Measurements from ENCODE around the gene NIPA2. TPM values are rescaled to one million over a fixed set of nuclear protein-coding genes. Genes with fewer than 3 reads are reported as not detected.

The NIPA2 gene
- polyA plus RNA-seq, 2 of the 4 experiments (the other 2 are of a cell fraction), result 120 to 153 TPM

GRCh38 chr15:22870865-22871264, 32.4 kb downstream of the NIPA2 start (continued):
- no peak for TF ChIP-seq HDAC2 (IDR thresholded peaks at IDR 0.05)

DNA sequence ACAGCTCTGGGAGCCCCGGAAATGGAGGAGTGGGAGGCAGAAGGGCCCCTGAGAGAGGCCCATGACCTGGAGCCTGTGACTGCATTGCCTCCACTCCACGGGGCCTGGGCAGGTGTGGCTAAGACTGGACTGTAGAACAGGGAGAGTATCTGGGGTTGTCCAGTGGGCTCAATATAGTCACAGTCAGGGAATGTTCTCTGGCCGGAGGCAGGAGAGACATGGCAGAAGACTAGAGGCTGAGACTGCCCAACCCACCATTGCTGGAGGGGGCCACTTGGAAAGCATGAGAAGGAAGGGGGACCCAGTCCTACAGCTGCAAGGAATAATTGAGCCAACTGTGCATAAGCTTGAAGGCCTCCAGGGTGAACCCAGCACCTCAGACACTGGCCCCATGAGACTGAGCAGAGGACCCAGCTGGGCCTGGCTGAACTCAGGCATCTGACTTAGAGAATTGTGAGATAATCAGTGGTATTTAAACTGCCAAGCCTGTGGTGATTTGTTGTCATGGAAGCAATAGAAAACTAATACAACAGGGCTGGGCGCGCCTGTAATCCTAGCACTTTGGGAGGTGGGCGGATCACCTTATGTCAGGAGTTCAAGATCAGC, 33.1 kb downstream of the NIPA2 start:
- peak; percentile 7 to 39; a peak in 4 of 6 replicates for ATAC-seq
- no peak for TF ChIP-seq ESRRA (IDR thresholded peaks at IDR 0.05; ENCODE audit: borderline replicate concordance, low read length)
- TF ChIP-seq ZFP36 (IDR thresholded peaks at IDR 0.05; ENCODE audit: borderline replicate concordance, partially characterized antibody), result no peak
- no peak for TF ChIP-seq E2F6 (IDR thresholded peaks at IDR 0.05; ENCODE audit: borderline replicate concordance, low read depth)
- no peak for TF ChIP-seq ZSCAN20 (CRISPR knock-in tag; IDR thresholded peaks at IDR 0.05)
- TF ChIP-seq POLR2AphosphoS2 (conservative IDR thresholded peaks at IDR 0.05; ENCODE audit: low read length), result no peak
- no peak for TF ChIP-seq POLR2A (IDR thresholded peaks at IDR 0.05; ENCODE audit: low read length)
- TF ChIP-seq, protein P1, sequence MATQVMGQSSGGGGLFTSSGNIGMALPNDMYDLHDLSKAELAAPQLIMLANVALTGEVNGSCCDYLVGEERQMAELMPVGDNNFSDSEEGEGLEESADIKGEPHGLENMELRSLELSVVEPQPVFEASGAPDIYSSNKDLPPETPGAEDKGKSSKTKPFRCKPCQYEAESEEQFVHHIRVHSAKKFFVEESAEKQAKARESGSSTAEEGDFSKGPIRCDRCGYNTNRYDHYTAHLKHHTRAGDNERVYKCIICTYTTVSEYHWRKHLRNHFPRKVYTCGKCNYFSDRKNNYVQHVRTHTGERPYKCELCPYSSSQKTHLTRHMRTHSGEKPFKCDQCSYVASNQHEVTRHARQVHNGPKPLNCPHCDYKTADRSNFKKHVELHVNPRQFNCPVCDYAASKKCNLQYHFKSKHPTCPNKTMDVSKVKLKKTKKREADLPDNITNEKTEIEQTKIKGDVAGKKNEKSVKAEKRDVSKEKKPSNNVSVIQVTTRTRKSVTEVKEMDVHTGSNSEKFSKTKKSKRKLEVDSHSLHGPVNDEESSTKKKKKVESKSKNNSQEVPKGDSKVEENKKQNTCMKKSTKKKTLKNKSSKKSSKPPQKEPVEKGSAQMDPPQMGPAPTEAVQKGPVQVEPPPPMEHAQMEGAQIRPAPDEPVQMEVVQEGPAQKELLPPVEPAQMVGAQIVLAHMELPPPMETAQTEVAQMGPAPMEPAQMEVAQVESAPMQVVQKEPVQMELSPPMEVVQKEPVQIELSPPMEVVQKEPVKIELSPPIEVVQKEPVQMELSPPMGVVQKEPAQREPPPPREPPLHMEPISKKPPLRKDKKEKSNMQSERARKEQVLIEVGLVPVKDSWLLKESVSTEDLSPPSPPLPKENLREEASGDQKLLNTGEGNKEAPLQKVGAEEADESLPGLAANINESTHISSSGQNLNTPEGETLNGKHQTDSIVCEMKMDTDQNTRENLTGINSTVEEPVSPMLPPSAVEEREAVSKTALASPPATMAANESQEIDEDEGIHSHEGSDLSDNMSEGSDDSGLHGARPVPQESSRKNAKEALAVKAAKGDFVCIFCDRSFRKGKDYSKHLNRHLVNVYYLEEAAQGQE (IDR thresholded peaks at IDR 0.05), result no peak
- no peak for TF ChIP-seq CBX2 (IDR thresholded peaks at IDR 0.05; ENCODE audit: borderline replicate concordance, low read depth)
- no peak for TF ChIP-seq FOSB (CRISPR knock-in tag; IDR thresholded peaks at IDR 0.05)
- TF ChIP-seq CEBPB (IDR thresholded peaks at IDR 0.05), result no peak
- TF ChIP-seq EP300 (IDR thresholded peaks at IDR 0.05), result no peak
- no peak for TF ChIP-seq MAZ (IDR thresholded peaks at IDR 0.05; ENCODE audit: borderline replicate concordance, low read depth, low read length)
- TF ChIP-seq ELK1 (IDR thresholded peaks at IDR 0.05; ENCODE audit: low read depth, low read length), result no peak
- TF ChIP-seq HMGXB4 (CRISPR knock-in tag; IDR thresholded peaks at IDR 0.05; ENCODE audit: borderline replicate concordance), result no peak
- no peak for TF ChIP-seq RNF2 (IDR thresholded peaks at IDR 0.05; ENCODE audit: borderline replicate concordance, low read depth)
- no peak for TF ChIP-seq HDAC2 (IDR thresholded peaks at IDR 0.05)
- whole genome bisulfite sequencing (ENCODE audit: missing lambda C conversion rate), result 86% methylated on average over 6 of the region's 6 CpGs
- ChIA-PET CTCF (no interaction called here), POLR2A (no interaction called here)
- Histone ChIP-seq H3K4me3 (no peak overlapping the region), H3K4me2 (no peak overlapping the region), H3K9me3 (no peaks in the 10 kb centered on the region), H3K4me1 (no peaks in the 10 kb centered on the region), H3K27ac (no peak overlapping the region)
- DNase-seq (ENCODE audit: low read depth in 1 of 2, low spot score in 1 of 2), result no peak
- FAIRE-seq, result no peak

Measured in A549 (cell line).